22Rv1 (cell line): ENCODE measurements around the gene BUD23.

Experiments used
- CTCF ChIP-seq: fragments of 450-650 bp; IDR thresholded peaks from 2 replicates; pipeline ENCODE4 v1.5.1; 2017; ENCODE audit warnings: mild to moderate bottlenecking
- ZFX ChIP-seq: fragments of 450-650 bp; IDR thresholded peaks from 2 replicates; pipeline ENCODE4 v1.6.1; 2017; ENCODE audit warnings: antibody characterized with exemption, borderline replicate concordance

GRCh38 chr7:73728551-73728950 is 45.2 kb downstream of the BUD23 start:
- TF ChIP-seq CTCF, result no peak
- no peak for TF ChIP-seq ZFX
